Placental epithelial cell (primary cell): ENCODE results near the gene RRAD. TPM values are rescaled to one million over a fixed set of nuclear protein-coding genes. Genes with fewer than 3 reads are reported as not detected.

Experiments
- total RNA-seq: library from RNA; depleted of rRNA; stranded (reverse); fragments of >200 nt; gene quantifications from 2 replicates; pipeline ENCODE4 v1.2.3, GENCODE V29; 2012

The RRAD gene
- total RNA-seq: 0.39 and 22.0 TPM in 2 replicates

GRCh38 chr16:66925322-66925840 is at the start of gene RRAD:
Gene RRAD (minus strand): TSS chr16:66925535. CDS start chr16:66925179, 356 bp downstream.

GRCh38 chr16:66961065-66961744 is 35.9 kb upstream of the RRAD start, which contains the start of gene CES3:
Gene CES3 (plus strand): TSS chr16:66961266. CDS start chr16:66961308, 42 bp downstream.

GRCh38 chr16:66935314-66936011 is 10.1 kb upstream of the RRAD start, which contains the start of gene CES2:
Gene CES2 (plus strand): TSS chr16:66935516. CDS start chr16:66935636, 120 bp downstream.

GRCh38 chr16:66934138-66934838 is 9.0 kb upstream of the RRAD start, which contains the start of gene CIAO2B:
Gene CIAO2B (minus strand): TSS chr16:66934402. CDS start chr16:66934364, 38 bp downstream.

GRCh38 chr16:66918803-66919568 is 6.3 kb downstream of the RRAD start, which contains the start of gene CDH16:
Gene CDH16 (minus strand): TSS chr16:66918885. CDS start chr16:66918065, 820 bp downstream.

GRCh38 chr16:66880288-66881013 is 44.9 kb downstream of the RRAD start, which contains the start of gene PDP2:
Gene PDP2 (plus strand): TSS chr16:66880515. CDS start chr16:66884285, 3,770 bp downstream.

Other genes starting within 250 kb of the RRAD start
- gene CMTM4, start 228.8 kb downstream of the RRAD start, total RNA-seq: 9.8 and 17.1 TPM in 2 replicates
- 127 and 164 TPM in 2 replicates for gene DYNC1LI2, start 173.9 kb downstream of the RRAD start, total RNA-seq
- 0.79 TPM in 1 of 2 replicates, not detected in the other for gene TERB1, start 124.0 kb downstream of the RRAD start, total RNA-seq
- 40.0 and 43.1 TPM in 2 replicates for gene NAE1, start 94.6 kb downstream of the RRAD start, total RNA-seq
- gene CA7, start 81.1 kb downstream of the RRAD start, total RNA-seq: not detected in 2 replicates
- gene PDP2, start 45.0 kb downstream of the RRAD start, total RNA-seq: 5.1 and 6.7 TPM in 2 replicates
- gene CDH16, start 6.7 kb downstream of the RRAD start, total RNA-seq: under 0.01 and 0.11 TPM in 2 replicates
- gene CIAO2B, start 8.9 kb upstream of the RRAD start, total RNA-seq: 63.2 and 110 TPM in 2 replicates
- gene CES2, start 10.0 kb upstream of the RRAD start, total RNA-seq: 46.3 and 47.9 TPM in 2 replicates
- gene CES3, start 35.7 kb upstream of the RRAD start, total RNA-seq: 0.11 and 0.39 TPM in 2 replicates
- 3.3 and 10.2 TPM in 2 replicates for gene CES4A, start 63.1 kb upstream of the RRAD start, total RNA-seq
- 46.0 and 56.1 TPM in 2 replicates for gene CBFB, start 103.6 kb upstream of the RRAD start, total RNA-seq
- 12.5 and 15.7 TPM in 2 replicates for gene PHAF1, start 184.4 kb upstream of the RRAD start, total RNA-seq
- gene B3GNT9, start 225.5 kb upstream of the RRAD start, total RNA-seq: 65.5 and 72.2 TPM in 2 replicates
- 20.0 and 26.8 TPM in 2 replicates for gene TRADD, start 234.4 kb upstream of the RRAD start, total RNA-seq
- 23.7 and 40.8 TPM in 2 replicates for gene FBXL8, start 234.4 kb upstream of the RRAD start, total RNA-seq
- 4.8 and 21.2 TPM in 2 replicates for gene HSF4, start 239.2 kb upstream of the RRAD start, total RNA-seq
- 21.7 and 38.1 TPM in 2 replicates for gene NOL3, start 245.0 kb upstream of the RRAD start, total RNA-seq